HG03066 (cell line): Measurements from ENCODE around the gene HFE.
"Not testable (repeated sequence)": the region's sequence is repeated elsewhere in the genome, so short reads cannot be mapped to it uniquely, and the experiment has no call there.

ENCODE experiments used
- ATAC-seq: cut with Tn5 transposase; IDR thresholded peaks from one replicate; pipeline ENCODE4 v1.9.1; 2021; ENCODE audit warnings: low read depth; ENCODE audit not compliant: unreplicated experiment

The HFE gene

GRCh38 chr6:26105842-26106241 is 18.6 kb downstream of the HFE start:
- no peak for ATAC-seq

DNA sequence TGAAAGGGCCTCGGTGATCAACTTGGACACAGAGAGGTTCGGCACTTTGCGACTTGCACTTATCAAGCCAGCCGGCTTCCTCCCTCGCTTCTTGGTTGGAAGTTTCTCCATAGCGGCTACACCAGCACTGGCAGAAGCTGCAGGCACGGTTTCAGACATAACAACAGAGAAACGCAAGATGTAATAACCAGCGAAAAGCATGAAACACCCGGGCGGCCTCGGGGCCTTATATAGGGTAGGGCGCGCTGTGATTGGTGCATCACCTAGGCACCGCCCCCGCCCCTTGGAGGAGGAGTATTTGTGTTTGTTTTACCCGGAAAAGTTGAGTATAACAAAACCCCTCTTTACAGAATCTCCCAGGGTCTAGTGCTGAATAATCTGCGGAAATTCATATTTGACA is 20.7 kb downstream of the HFE start:
- no peak for ATAC-seq

- ATAC-seq, result no peak
Measured at GRCh38 chr6:26109772-26110171, 22.5 kb downstream of the HFE start.

- ATAC-seq, result no peak
Measured at GRCh38 chr6:26113570-26113969, 26.3 kb downstream of the HFE start.

GRCh38 chr6:26115226-26115625 is 28.0 kb downstream of the HFE start:
- ATAC-seq, result no peak

GRCh38 chr6:26116267-26116666 is 29.0 kb downstream of the HFE start:
- no peak for ATAC-seq

DNA sequence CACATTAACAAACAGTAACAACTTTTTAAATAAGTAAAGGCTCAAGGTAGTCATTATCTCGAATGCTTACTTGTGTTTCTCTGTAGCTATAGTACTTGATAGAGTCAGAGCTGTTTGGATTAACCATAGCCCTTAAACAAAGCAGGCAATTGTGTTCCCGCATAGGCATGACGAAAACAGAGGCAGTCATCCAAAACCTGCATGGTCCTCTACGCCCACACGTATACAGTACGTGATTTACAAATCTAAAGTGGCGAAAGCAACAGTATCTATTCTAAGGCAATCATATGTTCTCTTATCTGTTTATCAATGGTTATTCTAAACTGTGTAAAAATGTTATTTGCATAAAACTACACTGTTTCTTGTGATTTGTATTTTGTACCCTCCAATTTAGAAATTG is 31.8 kb downstream of the HFE start:
- ATAC-seq, result no peak

- not testable (repeated sequence) for ATAC-seq
Measured at GRCh38 chr6:26120115-26120514, 32.9 kb downstream of the HFE start.

DNA sequence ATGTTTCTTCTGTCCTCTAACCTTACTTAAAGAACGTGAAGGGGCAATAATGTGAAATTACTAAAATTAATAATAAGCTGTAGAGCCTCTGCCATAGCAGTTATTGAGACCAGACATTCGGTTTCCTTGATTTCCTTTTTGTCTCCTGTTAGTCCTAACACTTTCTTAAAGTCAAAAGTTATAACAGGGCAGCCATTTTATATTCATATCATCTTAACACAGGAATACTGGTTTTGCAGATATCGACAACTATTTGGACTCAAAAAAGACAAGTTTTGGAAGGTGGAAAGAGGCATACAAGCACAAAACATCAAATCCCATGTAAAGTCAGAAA is 33.5 kb downstream of the HFE start:
- no peak for ATAC-seq

DNA sequence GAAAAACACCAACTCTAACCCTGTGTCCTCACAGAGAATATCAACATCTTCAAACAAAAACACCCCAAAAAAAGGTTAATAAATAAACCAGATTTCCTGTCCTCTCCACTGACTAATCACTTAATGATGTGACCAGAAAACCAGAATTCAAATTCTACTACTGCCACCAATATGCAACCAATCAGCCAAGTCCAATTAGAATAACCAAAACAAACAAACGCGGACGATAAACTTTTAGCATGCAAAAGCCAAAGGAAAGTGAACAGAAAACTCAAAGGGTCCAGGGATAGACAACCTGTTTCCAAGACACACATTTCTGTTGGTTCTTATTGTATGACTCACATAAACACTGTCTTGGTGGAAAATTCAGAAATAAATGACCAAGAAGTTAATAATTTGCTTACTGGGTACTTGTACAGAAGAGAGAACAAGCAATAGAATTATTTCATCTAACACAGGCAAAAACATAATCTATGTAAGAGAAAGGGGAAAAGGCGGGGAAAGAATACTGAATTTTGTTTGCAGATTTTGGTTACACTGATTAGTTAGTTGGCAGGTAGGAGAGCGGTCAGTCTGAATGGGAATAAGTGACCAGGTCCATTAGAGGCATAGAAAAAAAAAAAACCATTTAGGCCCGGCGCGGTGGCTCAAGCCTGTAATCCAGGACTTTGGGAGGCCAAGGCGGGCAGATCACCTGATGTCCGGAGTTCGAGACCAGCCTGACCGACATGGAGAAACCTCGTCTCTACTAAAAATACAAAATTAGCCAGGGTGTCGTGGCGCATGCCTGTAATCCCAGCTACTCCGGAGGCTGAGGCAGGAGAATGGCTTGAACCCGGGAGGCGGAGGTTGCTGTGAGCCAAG is 34.1 kb downstream of the HFE start:
- no peak for ATAC-seq

DNA sequence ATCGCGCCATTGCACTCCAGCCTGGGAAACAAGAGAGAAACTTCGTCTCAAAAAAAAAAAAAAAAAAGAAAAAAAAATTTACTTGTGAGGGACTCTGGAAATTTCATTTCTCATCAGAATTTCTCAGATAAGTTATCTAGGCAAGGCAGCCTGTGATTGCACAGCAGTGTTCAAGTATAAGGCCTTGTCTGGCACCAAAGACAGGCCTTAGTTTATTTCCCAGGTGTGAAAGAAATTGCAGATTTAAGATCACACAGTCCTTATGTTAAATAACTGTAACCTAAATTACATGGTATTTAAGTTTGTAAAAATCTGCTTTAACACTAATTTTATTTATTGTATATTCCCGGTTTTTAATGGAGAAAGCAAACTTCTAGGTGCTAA is 34.8 kb downstream of the HFE start:
- ATAC-seq, result no peak

DNA sequence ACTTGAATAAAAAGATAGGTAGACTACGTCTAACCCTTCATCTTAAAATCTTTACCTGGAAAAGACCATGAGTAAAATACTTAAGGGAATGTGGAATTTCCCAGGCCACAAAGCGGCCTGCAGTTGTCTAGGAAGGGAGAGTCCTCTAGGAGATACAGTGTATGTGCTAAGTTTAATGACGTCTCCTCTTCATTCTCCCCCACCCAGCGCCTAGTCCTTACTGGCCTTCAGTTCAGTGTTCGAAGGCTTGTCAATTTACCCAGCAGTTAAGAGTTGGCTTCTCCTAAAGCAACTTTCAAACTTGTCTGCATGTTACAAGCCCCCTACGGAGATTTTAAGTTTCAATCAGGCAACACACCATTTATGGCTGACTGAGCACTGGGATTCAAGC is 35.2 kb downstream of the HFE start:
- no peak for ATAC-seq

DNA sequence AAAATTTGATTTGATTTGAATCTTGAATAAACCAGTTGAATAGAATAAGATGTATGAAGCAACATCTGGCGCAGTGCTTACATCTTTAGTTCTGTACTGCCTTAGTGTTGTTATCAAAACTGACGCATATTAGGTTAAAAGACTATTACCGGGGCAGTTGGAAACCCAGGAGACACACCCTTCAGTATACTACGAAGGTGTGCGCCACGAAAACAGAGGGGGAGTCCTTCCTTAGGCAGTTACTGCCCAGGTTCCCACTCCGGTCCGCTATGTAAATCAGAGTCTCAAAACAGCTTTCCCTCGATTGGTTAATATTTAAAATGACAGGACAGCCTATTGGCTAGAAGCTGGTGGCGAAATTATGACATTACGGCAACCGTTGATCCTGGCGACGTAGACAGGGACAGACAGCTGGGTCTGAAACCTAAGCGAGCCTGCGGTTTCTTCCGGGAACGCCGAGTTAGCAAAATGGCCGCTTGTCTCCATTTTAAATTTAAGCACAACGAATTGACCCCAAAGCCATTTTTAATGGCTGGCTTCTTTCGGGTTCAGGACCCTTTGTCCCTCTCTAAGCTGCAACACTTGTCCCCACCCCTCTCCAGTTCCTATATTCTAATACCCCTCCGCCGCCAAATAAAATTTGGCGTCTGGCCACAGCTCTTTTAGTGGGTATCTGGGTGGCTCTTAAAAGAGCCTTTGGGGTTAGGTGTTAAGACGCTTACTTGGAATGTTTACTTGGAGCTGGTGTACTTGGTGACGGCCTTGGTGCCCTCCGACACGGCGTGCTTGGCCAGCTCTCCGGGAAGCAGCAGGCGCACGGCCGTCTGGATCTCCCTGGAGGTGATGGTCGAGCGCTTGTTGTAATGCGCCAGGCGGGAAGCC is 35.8 kb downstream of the HFE start:
- peak; percentile 50 for ATAC-seq

DNA sequence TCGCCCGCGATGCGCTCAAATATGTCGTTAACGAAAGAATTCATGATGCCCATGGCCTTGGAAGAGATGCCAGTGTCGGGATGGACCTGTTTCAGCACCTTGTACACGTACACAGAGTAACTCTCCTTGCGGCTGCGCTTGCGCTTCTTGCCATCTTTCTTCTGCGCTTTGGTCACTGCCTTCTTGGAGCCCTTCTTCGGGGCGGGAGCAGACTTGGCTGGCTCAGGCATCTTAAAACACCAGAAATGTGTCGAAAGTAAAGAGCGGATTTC is 36.4 kb downstream of the HFE start:
- ATAC-seq, result no peak

- ATAC-seq, result peak; percentile 63
Measured at GRCh38 chr6:26123947-26124780, 36.9 kb downstream of the HFE start.

GRCh38 chr6:26124781-26125685 is 37.8 kb downstream of the HFE start:
- no peak for ATAC-seq

- ATAC-seq, result no peak
Measured at GRCh38 chr6:26126394-26127235, 39.4 kb downstream of the HFE start.

GRCh38 chr6:26128013-26128771 is 41.0 kb downstream of the HFE start:
- ATAC-seq, result no peak

- ATAC-seq, result no peak
Measured at GRCh38 chr6:26129656-26130055, 42.4 kb downstream of the HFE start.
